ENCODE data around the gene RAVER1. TPM values are rescaled to one million over a fixed set of nuclear protein-coding genes. Genes with fewer than 3 reads are reported as not detected.
"Not testable (repeated sequence)": the region's sequence is repeated elsewhere in the genome, so short reads cannot be mapped to it uniquely, and the experiment has no call there.

RAVER1 gene
- total RNA-seq, 1 experiment from 2014 or later: 9.5 TPM

DNA sequence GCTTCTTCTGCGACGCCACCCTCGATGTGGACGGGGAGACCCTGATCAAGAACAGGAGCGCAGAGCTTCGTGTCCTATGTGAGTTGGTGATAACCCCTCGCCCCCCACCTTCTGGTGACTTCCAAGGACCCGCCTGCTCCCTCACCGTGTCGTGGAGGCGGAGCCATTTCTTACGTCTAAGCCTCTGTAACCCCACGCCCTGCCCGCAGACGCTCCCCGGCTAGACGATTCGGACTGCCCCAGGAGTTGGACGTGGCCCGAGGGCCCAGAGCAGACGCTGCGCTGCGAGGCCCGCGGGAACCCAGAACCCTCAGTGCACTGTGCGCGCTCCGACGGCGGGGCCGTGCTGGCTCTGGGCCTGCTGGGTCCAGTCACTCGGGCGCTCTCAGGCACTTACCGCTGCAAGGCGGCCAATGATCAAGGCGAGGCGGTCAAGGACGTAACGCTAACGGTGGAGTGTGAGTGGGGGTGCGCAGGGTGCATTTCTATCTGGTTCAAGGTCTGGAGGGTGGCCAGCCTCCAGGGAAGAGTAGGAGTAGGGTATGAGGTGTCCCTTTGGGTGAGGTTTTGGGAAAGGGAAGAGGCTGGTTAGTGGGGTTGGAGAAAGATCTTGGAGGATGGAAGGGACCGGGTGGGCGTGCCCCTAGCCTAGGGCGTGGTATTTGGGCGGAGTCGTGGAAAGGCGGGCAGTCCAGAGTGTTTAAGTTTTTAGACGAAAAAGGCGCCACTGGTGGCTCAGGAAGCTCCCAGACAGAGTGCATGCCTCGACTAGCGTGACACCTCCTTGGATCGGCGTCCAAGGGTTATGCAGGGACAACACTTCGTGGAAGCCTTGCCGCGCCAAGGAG is 40.3 kb downstream of the RAVER1 start:
- no peak for DNase-seq (ENCODE audit: extremely low read depth, low read depth)

DNA sequence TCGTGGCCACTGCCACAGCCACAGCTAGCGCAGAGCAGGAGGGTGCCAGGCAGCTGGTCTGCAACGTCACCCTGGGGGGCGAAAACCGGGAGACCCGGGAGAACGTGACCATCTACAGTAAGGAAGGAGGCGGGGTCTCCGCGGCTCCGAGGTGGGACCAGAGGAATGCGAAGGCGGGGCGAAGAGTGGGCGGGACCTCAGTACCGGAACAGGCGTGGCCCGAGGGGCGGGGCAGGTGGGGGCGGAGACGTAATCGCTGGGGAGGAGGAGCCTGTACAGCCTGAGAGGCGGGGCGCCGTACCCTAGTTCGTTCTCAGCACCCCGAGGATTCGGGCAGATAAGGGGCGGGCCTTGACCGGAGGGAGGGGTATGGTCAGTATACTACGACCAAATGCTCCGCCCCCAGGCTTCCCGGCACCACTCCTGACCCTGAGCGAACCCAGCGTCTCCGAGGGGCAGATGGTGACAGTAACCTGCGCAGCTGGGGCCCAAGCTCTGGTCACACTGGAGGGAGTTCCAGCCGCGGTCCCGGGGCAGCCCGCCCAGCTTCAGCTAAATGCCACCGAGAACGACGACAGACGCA is 41.0 kb downstream of the RAVER1 start:
- no peak for DNase-seq (ENCODE audit: extremely low read depth, low read depth)

DNA sequence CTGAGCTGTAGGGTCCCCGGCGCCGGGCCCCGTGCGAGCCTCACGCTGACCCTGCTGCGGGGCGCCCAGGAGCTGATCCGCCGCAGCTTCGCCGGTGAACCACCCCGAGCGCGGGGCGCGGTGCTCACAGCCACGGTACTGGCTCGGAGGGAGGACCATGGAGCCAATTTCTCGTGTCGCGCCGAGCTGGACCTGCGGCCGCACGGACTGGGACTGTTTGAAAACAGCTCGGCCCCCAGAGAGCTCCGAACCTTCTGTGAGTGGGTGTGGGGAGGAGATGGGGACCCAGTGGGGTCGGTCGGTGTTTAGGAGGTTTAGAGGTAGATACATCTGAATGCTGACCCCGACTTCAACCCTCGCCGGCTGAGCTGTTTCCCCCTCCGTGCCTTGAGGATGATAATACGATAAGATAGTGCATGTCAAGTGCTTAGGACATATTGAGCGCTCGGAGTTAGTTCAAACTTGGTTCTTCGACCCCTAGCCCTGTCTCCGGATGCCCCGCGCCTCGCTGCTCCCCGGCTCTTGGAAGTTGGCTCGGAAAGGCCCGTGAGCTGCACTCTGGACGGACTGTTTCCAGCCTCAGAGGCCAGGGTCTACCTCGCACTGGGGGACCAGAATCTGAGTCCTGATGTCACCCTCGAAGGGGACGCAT is 41.6 kb downstream of the RAVER1 start:
- DNase-seq (ENCODE audit: extremely low read depth, low read depth): no peak

DNA sequence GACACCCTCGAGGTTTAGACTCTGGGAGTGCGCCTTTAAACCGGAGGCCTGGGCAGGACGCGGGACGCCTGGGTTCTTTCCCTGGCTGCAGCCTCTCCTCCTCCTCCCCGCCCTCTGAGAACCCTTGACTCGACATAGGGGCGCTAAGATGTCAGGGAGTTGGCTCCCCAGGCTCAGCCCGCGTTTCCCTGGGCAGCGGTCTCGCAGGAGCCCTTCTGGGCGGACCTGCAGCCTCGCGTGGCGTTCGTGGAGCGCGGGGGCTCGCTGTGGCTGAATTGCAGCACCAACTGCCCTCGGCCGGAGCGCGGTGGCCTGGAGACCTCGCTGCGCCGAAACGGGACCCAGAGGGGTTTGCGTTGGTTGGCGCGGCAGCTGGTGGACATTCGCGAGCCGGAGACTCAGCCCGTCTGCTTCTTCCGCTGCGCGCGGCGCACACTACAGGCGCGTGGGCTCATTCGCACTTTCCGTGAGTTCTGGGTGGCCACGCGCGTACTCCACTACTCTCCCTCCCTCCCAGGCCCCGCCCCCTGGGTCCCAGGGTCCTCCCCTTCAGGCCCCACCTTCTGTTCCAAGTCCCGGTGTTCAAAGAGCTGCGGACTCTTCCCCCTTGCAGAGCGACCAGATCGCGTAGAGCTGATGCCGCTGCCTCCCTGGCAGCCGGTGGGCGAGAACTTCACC is 42.3 kb downstream of the RAVER1 start:
- no peak for DNase-seq (ENCODE audit: extremely low read depth, low read depth)

DNA sequence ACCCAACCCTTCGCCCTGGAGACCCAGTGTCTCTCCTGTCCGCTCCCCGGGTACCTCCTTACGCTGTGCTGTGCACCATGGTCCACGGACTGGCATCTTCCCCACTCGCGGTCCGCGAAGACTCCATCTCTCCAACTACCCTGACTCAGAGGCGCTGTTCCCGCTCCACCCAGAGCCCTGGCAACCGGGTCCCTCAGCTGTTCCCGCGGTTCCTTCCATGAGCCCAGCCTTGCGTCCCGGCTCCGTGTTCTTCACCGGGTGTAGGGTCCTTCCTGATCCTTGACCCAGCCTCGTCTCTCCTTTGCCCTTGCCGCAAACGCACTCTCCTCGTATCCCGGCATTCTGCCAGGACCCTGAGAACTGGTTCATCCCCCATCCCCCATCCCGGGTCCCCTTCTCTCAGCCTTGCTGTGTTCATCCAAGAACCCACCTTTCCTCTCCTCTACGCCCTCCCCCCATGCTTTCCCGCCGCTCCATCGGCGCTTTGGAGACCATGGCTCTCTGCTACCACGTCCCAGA is 42.9 kb downstream of the RAVER1 start:
- no peak for DNase-seq (ENCODE audit: extremely low read depth, low read depth)

DNA sequence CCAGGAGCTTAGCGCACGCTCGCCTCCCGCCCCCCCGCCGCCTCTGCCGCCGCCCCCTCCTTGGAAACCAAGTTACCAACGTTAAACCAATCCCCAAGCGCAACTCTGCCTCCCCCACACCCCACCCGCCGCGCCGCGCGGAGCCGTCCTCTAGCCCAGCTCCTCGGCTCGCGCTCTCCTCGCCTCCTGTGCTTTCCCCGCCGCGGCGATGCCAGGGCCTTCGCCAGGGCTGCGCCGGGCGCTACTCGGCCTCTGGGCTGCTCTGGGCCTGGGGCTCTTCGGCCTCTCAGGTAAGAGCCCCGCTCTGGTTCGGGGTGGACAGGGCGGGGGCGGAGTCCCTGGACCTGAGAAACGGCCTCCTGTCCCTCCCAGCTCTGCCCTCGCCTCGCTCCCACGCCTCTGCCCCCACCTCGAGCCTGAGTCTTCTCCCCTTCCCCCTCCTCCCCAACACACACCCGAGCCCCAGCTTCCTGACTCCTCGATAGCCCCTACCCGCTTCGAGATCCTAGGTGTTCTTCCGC is 43.4 kb downstream of the RAVER1 start, which contains the start of gene ICAM5:
ICAM5 (plus strand) TSS at position 117 of the 521 bp plus-strand sequence; CDS start at position 209, 92 bp downstream.
- no peak for DNase-seq (ENCODE audit: extremely low read depth, low read depth)

DNA sequence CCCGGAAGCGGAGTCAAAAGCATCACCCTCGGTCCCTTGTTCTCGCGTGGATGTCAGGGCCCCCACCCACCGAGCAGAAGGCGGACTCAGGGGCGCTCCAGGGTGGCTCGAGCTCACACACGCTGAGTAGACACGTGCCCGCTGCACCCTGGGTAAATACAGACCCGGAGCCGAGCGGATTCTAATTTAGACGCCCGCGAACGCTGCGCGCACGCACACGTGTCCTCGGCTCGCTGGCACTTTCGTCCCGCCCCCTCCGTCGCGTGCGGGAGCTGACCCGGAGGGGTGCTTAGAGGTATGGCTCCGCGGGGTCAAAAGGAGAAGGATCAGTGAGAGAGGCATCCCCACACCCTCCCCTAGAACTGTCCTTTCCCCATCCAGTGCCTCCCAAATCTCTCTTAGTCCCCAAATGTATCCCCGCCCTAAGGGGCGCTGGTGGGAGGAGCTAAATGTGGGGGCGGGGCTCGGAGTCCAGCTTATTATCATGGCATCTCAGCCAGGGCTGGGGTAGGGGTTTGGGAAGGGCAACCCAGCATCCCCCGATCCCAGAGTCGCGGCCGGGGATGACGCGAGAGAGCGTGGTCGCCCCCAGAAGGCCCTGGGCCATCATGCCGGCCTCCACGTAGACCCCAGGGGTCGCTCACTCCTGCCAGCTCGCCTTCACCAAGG is 44.0 kb downstream of the RAVER1 start:
- peak; percentile 24 for DNase-seq (ENCODE audit: extremely low read depth, low read depth)

DNA sequence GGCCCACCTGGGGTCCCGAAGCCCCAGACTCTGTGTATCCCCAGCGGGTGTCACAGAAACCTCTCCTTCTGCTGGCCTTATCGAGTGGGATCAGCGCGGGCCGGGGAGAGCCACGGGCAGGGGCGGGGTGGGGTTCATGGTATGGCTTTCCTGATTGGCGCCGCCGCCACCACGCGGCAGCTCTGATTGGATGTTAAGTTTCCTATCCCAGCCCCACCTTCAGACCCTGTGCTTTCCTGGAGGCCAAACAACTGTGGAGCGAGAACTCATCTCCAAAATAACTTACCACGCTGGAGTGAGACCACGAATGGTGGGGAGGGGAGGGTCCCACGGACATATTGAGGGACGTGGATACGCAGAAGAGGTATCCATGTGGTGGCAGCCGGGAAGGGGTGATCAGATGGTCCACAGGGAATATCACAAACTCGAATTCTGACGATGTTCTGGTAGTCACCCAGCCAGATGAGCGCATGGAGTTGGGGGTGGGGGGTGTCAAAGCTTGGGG is 44.6 kb downstream of the RAVER1 start:
- peak; percentile 58 for DNase-seq (ENCODE audit: extremely low read depth, low read depth)

DNA sequence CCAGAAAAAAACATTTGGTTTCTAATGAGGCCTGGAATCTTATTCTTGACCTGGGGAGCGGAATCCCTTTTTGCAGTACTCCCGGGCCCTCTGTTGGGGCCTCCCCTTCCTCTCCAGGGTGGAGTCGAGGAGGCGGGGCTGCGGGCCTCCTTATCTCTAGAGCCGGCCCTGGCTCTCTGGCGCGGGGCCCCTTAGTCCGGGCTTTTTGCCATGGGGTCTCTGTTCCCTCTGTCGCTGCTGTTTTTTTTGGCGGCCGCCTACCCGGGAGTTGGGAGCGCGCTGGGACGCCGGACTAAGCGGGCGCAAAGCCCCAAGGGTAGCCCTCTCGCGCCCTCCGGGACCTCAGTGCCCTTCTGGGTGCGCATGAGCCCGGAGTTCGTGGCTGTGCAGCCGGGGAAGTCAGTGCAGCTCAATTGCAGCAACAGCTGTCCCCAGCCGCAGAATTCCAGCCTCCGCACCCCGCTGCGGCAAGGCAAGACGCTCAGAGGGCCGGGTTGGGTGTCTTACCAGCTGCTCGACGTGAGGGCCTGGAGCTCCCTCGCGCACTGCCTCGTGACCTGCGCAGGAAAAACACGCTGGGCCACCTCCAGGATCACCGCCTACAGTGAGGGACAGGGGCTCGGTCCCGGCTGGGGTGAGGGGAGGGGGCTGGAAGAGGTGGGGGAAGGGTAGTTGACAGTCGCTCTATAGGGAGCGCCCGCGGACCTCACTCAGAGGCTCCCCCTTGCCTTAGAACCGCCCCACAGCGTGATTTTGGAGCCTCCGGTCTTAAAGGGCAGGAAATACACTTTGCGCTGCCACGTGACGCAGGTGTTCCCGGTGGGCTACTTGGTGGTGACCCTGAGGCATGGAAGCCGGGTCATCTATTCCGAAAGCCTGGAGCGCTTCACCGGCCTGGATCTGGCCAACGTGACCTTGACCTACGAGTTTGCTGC is 46.3 kb downstream of the RAVER1 start, which contains the start of gene ICAM4:
ICAM4 (plus strand) TSS at position 153 of the 935 bp plus-strand sequence; CDS start at position 211, 58 bp downstream.
- DNase-seq (ENCODE audit: extremely low read depth, low read depth): no peak

DNA sequence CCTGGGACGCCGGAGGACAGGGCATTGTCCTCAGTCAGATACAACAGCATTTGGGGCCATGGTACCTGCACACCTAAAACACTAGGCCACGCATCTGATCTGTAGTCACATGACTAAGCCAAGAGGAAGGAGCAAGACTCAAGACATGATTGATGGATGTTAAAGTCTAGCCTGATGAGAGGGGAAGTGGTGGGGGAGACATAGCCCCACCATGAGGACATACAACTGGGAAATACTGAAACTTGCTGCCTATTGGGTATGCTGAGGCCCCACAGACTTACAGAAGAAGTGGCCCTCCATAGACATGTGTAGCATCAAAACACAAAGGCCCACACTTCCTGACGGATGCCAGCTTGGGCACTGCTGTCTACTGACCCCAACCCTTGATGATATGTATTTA is 47.9 kb downstream of the RAVER1 start:
- DNase-seq (ENCODE audit: extremely low read depth, low read depth): no peak

DNA sequence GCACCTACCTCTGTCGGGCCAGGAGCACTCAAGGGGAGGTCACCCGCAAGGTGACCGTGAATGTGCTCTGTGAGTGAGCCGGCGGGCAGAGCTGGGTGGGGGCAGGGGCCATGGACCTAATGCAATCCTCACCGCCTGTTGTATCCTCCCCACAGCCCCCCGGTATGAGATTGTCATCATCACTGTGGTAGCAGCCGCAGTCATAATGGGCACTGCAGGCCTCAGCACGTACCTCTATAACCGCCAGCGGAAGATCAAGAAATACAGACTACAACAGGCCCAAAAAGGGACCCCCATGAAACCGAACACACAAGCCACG is 48.4 kb downstream of the RAVER1 start:
- no peak for DNase-seq (ENCODE audit: extremely low read depth, low read depth)

DNA sequence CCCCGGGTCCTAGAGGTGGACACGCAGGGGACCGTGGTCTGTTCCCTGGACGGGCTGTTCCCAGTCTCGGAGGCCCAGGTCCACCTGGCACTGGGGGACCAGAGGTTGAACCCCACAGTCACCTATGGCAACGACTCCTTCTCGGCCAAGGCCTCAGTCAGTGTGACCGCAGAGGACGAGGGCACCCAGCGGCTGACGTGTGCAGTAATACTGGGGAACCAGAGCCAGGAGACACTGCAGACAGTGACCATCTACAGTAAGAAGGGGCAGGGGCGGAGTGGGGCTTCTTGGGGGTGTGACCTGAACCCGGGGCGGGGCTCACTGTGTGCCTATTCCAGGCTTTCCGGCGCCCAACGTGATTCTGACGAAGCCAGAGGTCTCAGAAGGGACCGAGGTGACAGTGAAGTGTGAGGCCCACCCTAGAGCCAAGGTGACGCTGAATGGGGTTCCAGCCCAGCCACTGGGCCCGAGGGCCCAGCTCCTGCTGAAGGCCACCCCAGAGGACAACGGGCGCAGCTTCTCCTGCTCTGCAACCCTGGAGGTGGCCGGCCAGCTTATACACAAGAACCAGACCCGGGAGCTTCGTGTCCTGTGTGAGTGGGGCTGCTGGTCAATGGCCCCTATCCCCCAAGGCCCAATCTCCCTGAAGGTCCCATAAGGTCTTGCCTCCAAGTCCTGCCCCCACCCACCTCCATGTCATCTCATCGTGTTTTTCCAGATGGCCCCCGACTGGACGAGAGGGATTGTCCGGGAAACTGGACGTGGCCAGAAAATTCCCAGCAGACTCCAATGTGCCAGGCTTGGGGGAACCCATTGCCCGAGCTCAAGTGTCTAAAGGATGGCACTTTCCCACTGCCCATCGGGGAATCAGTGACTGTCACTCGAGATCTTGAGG is 49.0 kb downstream of the RAVER1 start:
- DNase-seq (ENCODE audit: extremely low read depth, low read depth): no peak

DNA sequence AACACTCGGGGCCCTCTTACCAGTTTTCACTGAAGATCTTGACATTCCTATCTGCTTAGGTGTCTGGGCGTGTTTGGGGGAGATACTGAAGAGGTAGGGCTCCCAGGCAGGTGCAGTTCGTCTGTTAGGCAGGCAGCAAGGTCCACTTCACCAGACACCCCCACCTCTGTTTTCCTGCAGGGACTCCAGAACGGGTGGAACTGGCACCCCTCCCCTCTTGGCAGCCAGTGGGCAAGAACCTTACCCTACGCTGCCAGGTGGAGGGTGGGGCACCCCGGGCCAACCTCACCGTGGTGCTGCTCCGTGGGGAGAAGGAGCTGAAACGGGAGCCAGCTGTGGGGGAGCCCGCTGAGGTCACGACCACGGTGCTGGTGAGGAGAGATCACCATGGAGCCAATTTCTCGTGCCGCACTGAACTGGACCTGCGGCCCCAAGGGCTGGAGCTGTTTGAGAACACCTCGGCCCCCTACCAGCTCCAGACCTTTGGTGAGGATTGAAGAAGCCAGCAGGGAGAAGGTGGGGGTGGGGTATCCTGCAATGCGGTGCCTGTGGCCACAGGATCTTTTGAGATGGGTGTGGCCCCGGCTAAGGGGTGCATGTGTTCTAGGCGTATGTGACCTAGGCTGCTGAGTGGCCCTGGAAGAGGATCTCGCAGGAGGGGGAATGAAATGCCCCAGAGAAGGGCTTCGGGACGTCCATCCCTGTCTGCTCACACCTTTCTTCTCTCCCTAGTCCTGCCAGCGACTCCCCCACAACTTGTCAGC is 49.8 kb downstream of the RAVER1 start:
- DNase-seq (ENCODE audit: extremely low read depth, low read depth): no peak

DNA sequence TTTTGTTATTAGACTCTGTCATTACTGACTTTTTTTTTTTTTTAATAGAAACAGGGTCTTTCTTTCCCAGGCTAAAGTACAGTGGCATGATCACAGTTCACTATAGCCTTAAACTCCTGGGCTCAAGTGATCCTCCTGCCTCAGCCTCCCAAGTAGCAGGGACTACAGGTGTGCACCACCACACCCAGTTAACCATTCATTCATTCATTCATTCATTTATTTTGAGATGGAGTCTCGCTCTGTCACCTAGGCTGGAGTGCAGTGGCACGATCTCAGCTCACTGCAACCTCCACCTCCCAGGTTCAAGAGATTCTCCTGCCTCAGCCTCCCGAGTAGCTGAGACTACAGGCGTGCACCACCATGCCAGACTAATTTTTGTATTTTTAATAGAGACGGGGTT is 51.3 kb downstream of the RAVER1 start:
- not testable (repeated sequence) for DNase-seq (ENCODE audit: extremely low read depth, low read depth)

DNA sequence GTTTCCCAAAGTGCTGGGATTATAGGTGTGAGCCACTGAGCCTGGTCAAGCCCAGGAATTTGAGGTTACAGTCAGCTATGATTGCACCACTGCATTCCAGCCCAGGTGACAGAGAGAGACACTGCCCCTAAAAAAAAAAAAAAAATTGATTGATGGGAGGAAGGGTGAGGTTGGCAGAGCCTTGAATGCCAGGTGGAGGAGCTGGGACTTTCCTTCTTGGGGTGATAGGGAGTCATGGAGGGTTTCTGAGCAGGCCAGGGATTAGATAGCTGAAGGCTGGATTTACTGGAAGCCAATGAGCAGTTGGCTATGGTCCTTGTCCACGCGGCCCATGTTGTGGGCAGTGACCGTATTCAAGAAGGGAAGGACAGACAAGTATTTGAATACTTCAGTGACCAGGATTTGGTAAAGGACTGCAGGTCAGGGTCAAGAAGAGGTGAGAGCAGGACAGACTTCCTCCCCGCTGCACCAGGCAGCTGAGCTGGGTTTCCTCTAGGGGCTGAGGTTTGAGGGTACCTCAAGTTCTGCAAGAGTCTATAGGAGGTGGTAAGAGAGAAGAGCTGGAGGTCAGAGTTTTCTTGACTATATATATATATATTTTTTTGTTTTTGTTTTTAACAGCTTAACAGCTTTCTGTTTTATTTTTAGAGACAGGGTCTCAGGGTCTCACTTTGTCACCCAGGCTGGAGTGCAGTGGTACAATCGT is 53.4 kb downstream of the RAVER1 start:
- DNase-seq (ENCODE audit: extremely low read depth, low read depth): no peak

DNA sequence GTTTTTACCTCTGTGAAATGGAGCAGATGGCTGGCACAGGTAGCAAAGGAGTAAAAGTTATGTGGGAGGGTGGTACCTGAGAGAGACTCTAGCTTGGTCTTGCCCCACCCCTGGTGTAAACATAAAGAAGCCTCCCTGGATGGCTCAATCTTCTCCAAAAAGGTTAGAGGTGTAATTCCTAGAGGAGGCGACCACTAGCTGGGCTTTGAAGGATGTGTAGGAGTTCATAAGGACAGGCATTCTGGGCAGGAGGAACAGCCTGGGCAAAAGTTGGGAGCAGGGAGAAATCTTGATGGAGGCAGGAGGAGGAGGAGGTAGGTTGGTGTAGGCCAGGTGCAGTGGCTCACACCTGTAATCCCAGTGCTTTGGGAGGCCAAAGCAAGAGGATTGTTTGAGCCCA is 54.4 kb downstream of the RAVER1 start:
- no peak for DNase-seq (ENCODE audit: extremely low read depth, low read depth)

Measured in NCI-H460 (cell line).